Measurements from ENCODE around the gene P2RY1. TPM values are rescaled to one million over a fixed set of nuclear protein-coding genes. Genes with fewer than 3 reads are reported as not detected.

P2RY1 gene
- 0.34 and 0.37 TPM in 2 replicates for total RNA-seq

- intact Hi-C loops (cut with micrococcal nuclease): no loop called here
Observed at GRCh38 chr3:152834776-152835600, at the start of gene P2RY1. Gene P2RY1, plus strand, starts transcription at chr3:152835131. Its CDS starts 652 bp downstream, at chr3:152835783.

- intact Hi-C loops (cut with micrococcal nuclease): no loop called here
Observed at GRCh38 chr3:152786977-152787681, 47.8 kb upstream of the P2RY1 start.

GRCh38 chr3:152790651-152791387, 44.1 kb upstream of the P2RY1 start:
- intact Hi-C loops (cut with micrococcal nuclease): no loop called here

GRCh38 chr3:152793969-152794368, 41.0 kb upstream of the P2RY1 start:
- intact Hi-C loops (cut with micrococcal nuclease): no loop called here

GRCh38 chr3:152797751-152798432, 37.0 kb upstream of the P2RY1 start:
- intact Hi-C loops (cut with micrococcal nuclease): no loop called here

GRCh38 chr3:152811974-152812760, 22.8 kb upstream of the P2RY1 start:
- intact Hi-C loops (cut with micrococcal nuclease): no loop called here

- intact Hi-C loops (cut with micrococcal nuclease): no loop called here
Observed at GRCh38 chr3:152817400-152817799, 17.5 kb upstream of the P2RY1 start.

GRCh38 chr3:152818027-152818426, 16.9 kb upstream of the P2RY1 start:
- intact Hi-C loops (cut with micrococcal nuclease): no loop called here

- intact Hi-C loops (cut with micrococcal nuclease): no loop called here
Observed at GRCh38 chr3:152823173-152823572, 11.8 kb upstream of the P2RY1 start.

GRCh38 chr3:152823781-152824180, 11.2 kb upstream of the P2RY1 start:
- intact Hi-C loops (cut with micrococcal nuclease): no loop called here

- intact Hi-C loops (cut with micrococcal nuclease): no loop called here
Observed at GRCh38 chr3:152825566-152825965, 9.4 kb upstream of the P2RY1 start.

GRCh38 chr3:152826476-152826875, 8.5 kb upstream of the P2RY1 start:
- intact Hi-C loops (cut with micrococcal nuclease): no loop called here

- intact Hi-C loops (cut with micrococcal nuclease): no loop called here
Observed at GRCh38 chr3:152827313-152827712, 7.6 kb upstream of the P2RY1 start.

GRCh38 chr3:152828075-152828840, 6.7 kb upstream of the P2RY1 start:
- intact Hi-C loops (cut with micrococcal nuclease): no loop called here

- intact Hi-C loops (cut with micrococcal nuclease): no loop called here
Observed at GRCh38 chr3:152830245-152830644, 4.7 kb upstream of the P2RY1 start.

- intact Hi-C loops (cut with micrococcal nuclease): no loop called here
Observed at GRCh38 chr3:152832046-152832445, 2.9 kb upstream of the P2RY1 start.

- intact Hi-C loops (cut with micrococcal nuclease): no loop called here
Observed at GRCh38 chr3:152833089-152833488, 1.8 kb upstream of the P2RY1 start.

- intact Hi-C loops (cut with micrococcal nuclease): no loop called here
Observed at GRCh38 chr3:152834191-152834775, 648 bp upstream of the P2RY1 start.

GRCh38 chr3:152835601-152836102, 721 bp downstream of the P2RY1 start:
- intact Hi-C loops (cut with micrococcal nuclease): no loop called here

Measured in T-helper 1 cell treated with Interleukin-12 subunit alpha and Interleukin-12 subunit beta and Interleukin-4 antibody, amounts not matched to agents 30 ng/mL and 1 ng/mL, for 36 hours (primary cell).